GM13977 (cell line): ENCODE results near the gene PALM2AKAP2.
"Not testable (repeated sequence)": the region's sequence is repeated elsewhere in the genome, so short reads cannot be mapped to it uniquely, and the experiment has no call there.

Experiments
- DNase-seq: peaks from one replicate; pipeline ENCODE4 v3.0.0; 2012; ENCODE audit warnings: low spot score
- in situ Hi-C: fragments of 300-500 bp; cut with MboI; formaldehyde crosslinking; loops from one replicate; pipeline ENCODE4 v1.12.0; 2022; ENCODE audit warnings: low sequenced_read_pairs, low pct_unique_long_range_greater_than_20kb, mixed read lengths, inconsistent platforms; ENCODE audit not compliant: unreplicated experiment
- TF ChIP-seq, protein P1 (sequence below): IDR thresholded peaks from 2 replicates; pipeline ENCODE4 v1.5.1; 2012; ENCODE audit warnings: mild to moderate bottlenecking, control low read depth; ENCODE audit not compliant: insufficient read depth; ENCODE audit errors: extremely low read depth, missing control alignments

Gene PALM2AKAP2

GRCh38 chr9:109813829-109814228 lies 33.8 kb downstream of the PALM2AKAP2 start:
- TF ChIP-seq, protein P1, sequence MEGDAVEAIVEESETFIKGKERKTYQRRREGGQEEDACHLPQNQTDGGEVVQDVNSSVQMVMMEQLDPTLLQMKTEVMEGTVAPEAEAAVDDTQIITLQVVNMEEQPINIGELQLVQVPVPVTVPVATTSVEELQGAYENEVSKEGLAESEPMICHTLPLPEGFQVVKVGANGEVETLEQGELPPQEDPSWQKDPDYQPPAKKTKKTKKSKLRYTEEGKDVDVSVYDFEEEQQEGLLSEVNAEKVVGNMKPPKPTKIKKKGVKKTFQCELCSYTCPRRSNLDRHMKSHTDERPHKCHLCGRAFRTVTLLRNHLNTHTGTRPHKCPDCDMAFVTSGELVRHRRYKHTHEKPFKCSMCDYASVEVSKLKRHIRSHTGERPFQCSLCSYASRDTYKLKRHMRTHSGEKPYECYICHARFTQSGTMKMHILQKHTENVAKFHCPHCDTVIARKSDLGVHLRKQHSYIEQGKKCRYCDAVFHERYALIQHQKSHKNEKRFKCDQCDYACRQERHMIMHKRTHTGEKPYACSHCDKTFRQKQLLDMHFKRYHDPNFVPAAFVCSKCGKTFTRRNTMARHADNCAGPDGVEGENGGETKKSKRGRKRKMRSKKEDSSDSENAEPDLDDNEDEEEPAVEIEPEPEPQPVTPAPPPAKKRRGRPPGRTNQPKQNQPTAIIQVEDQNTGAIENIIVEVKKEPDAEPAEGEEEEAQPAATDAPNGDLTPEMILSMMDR: no peak
- in situ Hi-C loops: loop anchor here (25.0 kb wide), 1 partner anchor 227 kb away; no protein-coding TSS in a partner anchor
- no peak for DNase-seq

GRCh38 chr9:109815366-109815947 lies 35.5 kb downstream of the PALM2AKAP2 start:
- in situ Hi-C loops: loop anchor here (25.0 kb wide), 1 partner anchor 228 kb away; no protein-coding TSS in a partner anchor
- DNase-seq: no peak
- TF ChIP-seq, protein P1: no peak

DNA sequence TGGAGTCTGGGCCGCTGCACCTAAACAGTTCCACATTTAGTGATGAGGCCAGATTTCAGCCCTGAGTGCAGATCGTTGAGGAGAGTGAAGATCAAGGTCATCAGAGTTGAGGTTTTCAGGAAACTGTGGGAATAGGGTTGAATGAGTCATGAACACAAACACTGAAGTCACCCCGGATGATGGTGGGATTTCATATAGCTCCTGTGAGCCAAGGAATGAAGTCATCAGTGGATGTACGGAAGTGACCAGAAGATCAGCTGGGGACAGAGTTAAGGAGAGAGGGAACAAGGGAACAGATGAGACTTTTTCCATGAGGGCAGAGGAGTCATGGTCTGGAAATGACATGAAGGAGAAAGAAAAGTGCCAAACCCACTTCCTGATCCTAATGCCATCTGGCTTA lies 36.5 kb downstream of the PALM2AKAP2 start:
- in situ Hi-C loops: loop anchor here (25.0 kb wide), 1 partner anchor 229 kb away; no protein-coding TSS in a partner anchor
- TF ChIP-seq, protein P1: no peak
- DNase-seq: no peak

- TF ChIP-seq, protein P1: no peak
- in situ Hi-C loops: loop anchor here (25.0 kb wide), 1 partner anchor 230 kb away; no protein-coding TSS in a partner anchor
- no peak for DNase-seq
Measured at GRCh38 chr9:109817146-109817845, 37.3 kb downstream of the PALM2AKAP2 start.

- DNase-seq: peak; percentile 53
- in situ Hi-C loops: loop anchor here (25.0 kb wide), 1 partner anchor 231 kb away; no protein-coding TSS in a partner anchor
- TF ChIP-seq, protein P1: peak; percentile 85
Measured at GRCh38 chr9:109817846-109818472, 38.0 kb downstream of the PALM2AKAP2 start.

- in situ Hi-C loops: loop anchor here (25.0 kb wide), 1 partner anchor 234 kb away; no protein-coding TSS in a partner anchor
- TF ChIP-seq, protein P1: no peak
- no peak for DNase-seq
Measured at GRCh38 chr9:109821711-109822110, 41.7 kb downstream of the PALM2AKAP2 start.

GRCh38 chr9:109825383-109825782 lies 45.4 kb downstream of the PALM2AKAP2 start:
- DNase-seq, in situ Hi-C loops: not testable (repeated sequence)
